HL-60/S4 (cell line): ENCODE measurements around the gene SAMD4A.

ENCODE experiments used
- in situ Hi-C: fragments of 300-500 bp; cut with MboI; formaldehyde crosslinking; loops from 2 replicates; pipeline ENCODE4 v1.14.3; 2022; ENCODE audit warnings: low sequenced_read_pairs

The SAMD4A gene

GRCh38 chr14:54809767-54810166 is 242.8 kb downstream of the SAMD4A start:
- in situ Hi-C loops: loop anchor here (25.0 kb wide), 1 partner anchor 247 kb away; the partner anchor contains the start of gene SAMD4A

DNA sequence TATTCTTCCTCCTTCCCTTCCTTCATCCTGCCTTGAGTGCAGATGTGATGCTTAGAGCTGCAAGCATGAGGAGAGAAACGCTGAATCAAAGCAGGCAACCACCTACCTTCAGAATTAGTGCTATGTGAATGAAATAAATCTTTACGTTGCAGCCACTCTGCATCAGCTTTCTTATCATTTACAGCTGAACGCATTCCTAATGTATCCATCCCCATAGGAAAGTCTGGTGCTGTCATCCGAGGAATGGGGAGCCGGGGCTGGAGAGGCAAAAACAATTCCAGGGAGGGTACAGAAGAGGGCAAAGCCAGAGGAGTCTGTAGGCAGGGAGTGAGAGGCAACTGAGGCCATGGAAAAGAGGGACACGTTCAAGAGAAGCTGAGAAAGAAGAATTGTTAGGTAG is 245.7 kb downstream of the SAMD4A start:
- in situ Hi-C loops: loop anchor here (25.0 kb wide), 1 partner anchor 250 kb away; the partner anchor contains the start of gene SAMD4A

GRCh38 chr14:54813081-54813480 is 246.2 kb downstream of the SAMD4A start:
- in situ Hi-C loops: loop anchor here (25.0 kb wide), 1 partner anchor 251 kb away; the partner anchor contains the start of gene SAMD4A

- in situ Hi-C loops: loop anchor here (25.0 kb wide), 1 partner anchor 252 kb away; the partner anchor contains the start of gene SAMD4A
Measured at GRCh38 chr14:54814076-54814475, 247.1 kb downstream of the SAMD4A start.

- in situ Hi-C loops: loop anchor here (25.0 kb wide), 1 partner anchor 253 kb away; the partner anchor contains the start of gene SAMD4A
Measured at GRCh38 chr14:54815016-54815415, 248.1 kb downstream of the SAMD4A start.

GRCh38 chr14:54815515-54815914 is 248.6 kb downstream of the SAMD4A start:
- in situ Hi-C loops: loop anchor here (25.0 kb wide), 1 partner anchor 253 kb away; the partner anchor contains the start of gene SAMD4A

GRCh38 chr14:54816450-54816849 is 249.5 kb downstream of the SAMD4A start:
- in situ Hi-C loops: loop anchor here (25.0 kb wide), 1 partner anchor 254 kb away; the partner anchor contains the start of gene SAMD4A

DNA sequence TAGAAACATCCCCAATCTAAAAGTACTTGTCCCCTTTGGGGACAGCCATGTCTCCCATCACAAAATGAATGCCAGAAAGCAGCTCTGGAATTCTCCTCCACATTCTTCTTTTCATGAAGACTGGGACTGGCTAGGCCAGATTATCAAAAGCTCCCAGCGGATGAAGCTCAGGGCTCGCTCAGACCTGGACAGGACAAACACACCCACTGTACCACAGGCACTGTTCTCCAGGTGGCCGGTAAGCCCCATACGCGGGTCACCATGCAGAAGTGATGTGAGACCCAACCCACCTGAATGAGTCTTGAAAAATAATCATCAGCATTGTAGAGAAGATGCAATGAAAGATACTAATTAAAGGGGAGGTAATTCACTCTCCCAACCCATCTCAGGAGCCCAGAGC is 250.6 kb downstream of the SAMD4A start:
- in situ Hi-C loops: loop anchor here (25.0 kb wide), 1 partner anchor 255 kb away; the partner anchor contains the start of gene SAMD4A

DNA sequence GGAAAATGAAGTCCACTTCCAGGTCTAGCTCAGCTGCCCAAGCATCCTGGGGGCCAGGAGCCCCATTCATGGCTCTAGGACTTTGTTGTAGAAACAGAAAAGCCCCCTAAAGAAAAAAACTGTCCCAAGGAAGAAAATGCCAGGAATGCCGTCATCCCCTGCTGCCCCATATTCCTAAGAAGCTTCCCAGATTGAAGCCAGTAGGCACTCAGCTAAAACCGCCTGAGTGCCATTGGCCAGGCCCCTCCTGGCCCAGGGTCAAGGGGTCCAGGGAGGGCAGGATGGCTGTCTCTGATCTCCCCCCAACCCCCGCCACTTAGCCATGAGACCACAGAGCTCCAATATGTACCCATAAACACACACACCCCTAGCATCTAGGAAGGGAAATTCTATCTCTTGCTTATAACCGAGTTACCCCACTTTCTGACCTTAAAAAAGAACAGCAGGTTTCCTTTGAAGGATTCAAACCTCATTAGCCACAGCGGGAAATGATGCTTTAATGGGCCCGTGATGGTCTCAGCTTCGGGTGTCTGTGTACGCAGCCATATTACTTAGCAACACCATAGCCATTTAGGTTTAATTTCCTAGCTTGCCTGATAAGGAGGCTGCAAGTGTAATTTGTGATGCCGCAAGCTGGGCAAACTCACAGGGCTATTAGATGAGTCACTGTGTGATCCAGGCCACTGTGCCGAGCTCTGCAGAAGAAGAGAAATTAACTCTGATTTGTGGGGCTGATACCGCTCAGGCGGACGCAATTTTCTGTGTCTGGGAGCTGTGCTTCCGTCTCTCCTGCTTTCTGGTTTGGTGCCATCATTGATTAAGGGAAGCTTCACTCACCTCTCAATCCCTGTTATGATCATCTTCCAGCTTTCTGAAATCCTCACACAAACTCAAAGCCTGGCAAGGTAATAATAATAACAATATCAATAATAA is 251.5 kb downstream of the SAMD4A start:
- in situ Hi-C loops: loop anchor here (25.0 kb wide), 1 partner anchor 256 kb away; the partner anchor contains the start of gene SAMD4A

GRCh38 chr14:54822685-54823084 is 255.8 kb downstream of the SAMD4A start:
- in situ Hi-C loops: loop anchor here (25.0 kb wide), 1 partner anchor 260 kb away; the partner anchor contains the start of gene SAMD4A

DNA sequence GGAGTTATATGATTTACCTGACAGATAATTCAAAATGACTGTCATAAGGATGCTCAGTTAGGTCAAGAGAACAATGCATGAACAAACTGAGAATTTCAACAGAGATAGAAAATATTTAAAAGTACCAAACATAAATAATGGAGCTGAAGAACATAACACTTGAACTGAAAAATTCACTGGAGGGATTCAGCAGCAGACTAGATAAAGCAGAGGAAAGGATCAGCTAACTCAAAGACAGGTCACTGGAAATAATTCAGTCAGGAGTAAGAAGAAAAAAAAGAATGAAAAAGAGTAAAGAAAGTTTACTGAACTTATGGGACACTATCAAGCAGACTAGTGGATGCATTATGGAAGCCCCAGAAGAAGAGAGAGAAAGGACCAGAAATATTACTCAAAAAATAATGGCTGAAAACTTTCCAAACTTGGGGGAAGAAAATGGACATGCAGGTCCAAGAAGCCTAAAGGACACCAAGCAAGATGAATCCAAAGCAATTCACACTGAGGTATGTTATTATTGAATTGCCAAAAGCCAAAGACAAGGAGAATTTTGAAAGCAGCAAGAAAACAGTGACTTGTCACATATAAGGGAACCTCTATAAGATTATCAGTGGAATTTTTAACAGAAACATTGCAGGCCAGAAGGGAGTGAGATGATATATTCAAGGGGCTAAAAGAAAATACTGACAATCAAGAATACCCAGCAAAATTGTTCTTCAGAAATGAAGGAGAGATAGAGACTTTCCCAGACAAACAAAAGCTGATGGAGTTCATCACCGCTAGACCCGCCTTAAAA is 257.0 kb downstream of the SAMD4A start:
- in situ Hi-C loops: loop anchor here (25.0 kb wide), 1 partner anchor 262 kb away; the partner anchor contains the start of gene SAMD4A

GRCh38 chr14:54828037-54828436 is 261.1 kb downstream of the SAMD4A start:
- in situ Hi-C loops: no loop called here

- in situ Hi-C loops: no loop called here
Measured at GRCh38 chr14:54829486-54830224, 262.7 kb downstream of the SAMD4A start.

DNA sequence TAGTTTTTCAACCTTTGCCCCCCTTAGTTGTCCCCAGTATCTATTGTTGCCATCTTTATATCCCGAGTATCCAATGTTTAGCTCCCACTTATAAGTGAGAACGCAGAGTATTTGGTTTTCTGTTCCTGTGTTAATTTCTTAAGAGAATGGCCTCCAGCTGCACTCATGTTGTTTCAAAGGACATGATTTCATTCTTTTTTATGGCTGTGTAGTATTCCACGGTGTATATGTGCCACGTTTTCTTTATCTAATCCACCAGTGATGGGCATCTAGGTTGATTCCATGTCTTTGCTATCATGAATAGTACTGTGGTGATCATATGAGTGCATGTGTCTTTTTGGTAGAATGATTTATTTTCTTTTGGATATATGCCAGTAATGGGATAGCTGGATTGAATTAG is 263.7 kb downstream of the SAMD4A start:
- in situ Hi-C loops: no loop called here

DNA sequence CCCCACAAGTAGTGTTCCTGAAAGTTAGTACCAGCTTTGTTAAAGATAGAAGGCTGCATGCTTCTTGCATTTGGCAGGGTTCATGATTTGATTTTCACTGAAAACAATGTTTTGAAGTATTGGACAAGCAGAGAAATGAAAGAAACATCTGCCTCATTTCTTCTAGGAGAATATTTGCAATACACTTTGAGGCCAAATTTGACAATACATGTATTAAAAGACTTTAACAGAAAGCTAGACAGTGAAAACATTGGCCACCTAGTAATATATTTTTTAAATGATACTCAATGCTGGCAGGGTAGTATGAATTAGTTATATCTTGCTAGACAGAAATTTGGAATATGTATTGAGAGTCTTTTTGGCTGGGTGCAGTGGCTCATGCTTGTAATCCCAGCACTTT is 267.2 kb downstream of the SAMD4A start:
- in situ Hi-C loops: no loop called here

- in situ Hi-C loops: no loop called here
Measured at GRCh38 chr14:54834727-54835126, 267.8 kb downstream of the SAMD4A start.

- in situ Hi-C loops: no loop called here
Measured at GRCh38 chr14:54836231-54836630, 269.3 kb downstream of the SAMD4A start.

DNA sequence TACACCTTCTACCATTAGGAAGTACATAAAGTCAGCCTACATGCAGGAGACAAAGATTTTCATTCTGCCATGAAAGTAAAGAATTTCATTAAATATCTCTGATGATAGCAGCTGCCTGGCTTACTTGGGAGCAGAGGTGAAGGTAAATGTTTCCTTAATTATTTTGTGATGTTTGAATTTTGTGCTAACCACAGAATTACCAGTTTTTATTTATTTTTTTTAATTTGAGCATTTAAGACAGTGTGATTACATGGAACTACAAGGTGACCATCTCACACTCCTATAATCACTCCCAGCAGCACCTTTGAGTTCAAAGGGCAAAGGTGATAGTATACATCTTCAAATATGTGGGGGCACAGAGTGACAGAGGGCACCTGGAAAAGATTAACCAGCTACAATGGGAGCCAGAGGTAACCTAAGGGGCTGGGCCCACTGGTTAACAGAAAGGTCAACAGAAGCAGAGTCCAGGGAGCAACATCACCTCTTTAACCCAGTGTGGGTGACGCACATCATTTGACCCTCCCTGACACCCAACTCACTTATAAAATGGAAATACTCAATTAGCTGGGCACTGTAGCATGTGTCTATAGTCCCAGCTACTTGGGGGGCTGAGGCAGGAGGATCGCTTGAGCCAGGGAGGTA is 270.7 kb downstream of the SAMD4A start:
- in situ Hi-C loops: no loop called here

GRCh38 chr14:54838931-54839512 is 272.1 kb downstream of the SAMD4A start:
- in situ Hi-C loops: no loop called here
